Neural cell (in vitro differentiated cells): Measurements from ENCODE around the gene ST8SIA4.

Experiments used
- EP300 ChIP-seq: fragments of 450-650 bp; conservative IDR thresholded peaks from 2 replicates; pipeline ENCODE4 v1.6.1; 2014; ENCODE audit warnings: antibody characterized with exemption, mild to moderate bottlenecking, moderate library complexity; ENCODE audit not compliant: poor library complexity, severe bottlenecking
- MXI1 ChIP-seq: fragments of 450-650 bp; conservative IDR thresholded peaks from 2 replicates; pipeline ENCODE4 v1.6.1; 2014; ENCODE audit warnings: antibody characterized with exemption, mild to moderate bottlenecking; ENCODE audit not compliant: poor library complexity, severe bottlenecking
- POLR2AphosphoS5 ChIP-seq: IDR thresholded peaks from 2 replicates; pipeline ENCODE4 v1.6.1; 2012
- RAD21 ChIP-seq: fragments of 450-650 bp; conservative IDR thresholded peaks from 2 replicates; pipeline ENCODE4 v1.6.1; 2014; ENCODE audit warnings: antibody characterized with exemption, mild to moderate bottlenecking, moderate library complexity
- SMC3 ChIP-seq: fragments of 450-650 bp; conservative IDR thresholded peaks from 2 replicates; pipeline ENCODE4 v1.6.1; 2014; ENCODE audit warnings: antibody characterized with exemption, mild to moderate bottlenecking, moderate library complexity; ENCODE audit not compliant: poor library complexity
- TAF1 ChIP-seq: IDR thresholded peaks from 2 replicates; pipeline ENCODE4 v1.6.1; 2012; ENCODE audit warnings: low read depth
- TF ChIP-seq, protein P1 (sequence below): fragments of 450-650 bp; IDR thresholded peaks from 2 replicates; pipeline ENCODE4 v1.5.1; 2014; ENCODE audit warnings: antibody characterized with exemption, mild to moderate bottlenecking, moderate library complexity; ENCODE audit not compliant: poor library complexity, severe bottlenecking

DNA sequence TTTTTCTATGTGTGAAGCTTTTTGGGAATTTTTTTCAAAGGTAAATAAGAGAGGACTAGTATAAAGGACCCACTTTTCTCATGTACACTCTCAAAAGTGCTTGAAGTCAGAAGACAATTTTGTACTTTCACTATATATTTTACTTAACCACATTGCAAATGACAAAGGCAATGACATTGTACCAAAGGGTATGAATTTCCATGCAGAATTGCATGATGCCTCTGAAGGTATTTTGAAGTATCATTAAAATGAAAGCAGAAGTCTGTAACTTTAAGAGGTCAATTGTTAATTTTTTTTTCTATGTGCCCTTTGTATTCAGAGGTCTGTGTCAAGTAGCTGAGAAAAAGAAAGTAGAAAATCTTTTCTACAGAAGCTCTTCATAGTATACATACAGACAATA, 84.7 kb downstream of the ST8SIA4 start:
- TF ChIP-seq, protein P1, sequence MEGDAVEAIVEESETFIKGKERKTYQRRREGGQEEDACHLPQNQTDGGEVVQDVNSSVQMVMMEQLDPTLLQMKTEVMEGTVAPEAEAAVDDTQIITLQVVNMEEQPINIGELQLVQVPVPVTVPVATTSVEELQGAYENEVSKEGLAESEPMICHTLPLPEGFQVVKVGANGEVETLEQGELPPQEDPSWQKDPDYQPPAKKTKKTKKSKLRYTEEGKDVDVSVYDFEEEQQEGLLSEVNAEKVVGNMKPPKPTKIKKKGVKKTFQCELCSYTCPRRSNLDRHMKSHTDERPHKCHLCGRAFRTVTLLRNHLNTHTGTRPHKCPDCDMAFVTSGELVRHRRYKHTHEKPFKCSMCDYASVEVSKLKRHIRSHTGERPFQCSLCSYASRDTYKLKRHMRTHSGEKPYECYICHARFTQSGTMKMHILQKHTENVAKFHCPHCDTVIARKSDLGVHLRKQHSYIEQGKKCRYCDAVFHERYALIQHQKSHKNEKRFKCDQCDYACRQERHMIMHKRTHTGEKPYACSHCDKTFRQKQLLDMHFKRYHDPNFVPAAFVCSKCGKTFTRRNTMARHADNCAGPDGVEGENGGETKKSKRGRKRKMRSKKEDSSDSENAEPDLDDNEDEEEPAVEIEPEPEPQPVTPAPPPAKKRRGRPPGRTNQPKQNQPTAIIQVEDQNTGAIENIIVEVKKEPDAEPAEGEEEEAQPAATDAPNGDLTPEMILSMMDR, result no peak
- TF ChIP-seq TAF1 (no peak), SMC3 (no peak), POLR2AphosphoS5 (no peak), RAD21 (no peak), EP300 (no peak), MXI1 (no peak)
